ENCODE measurements around the gene RMND5B.
A peak's percentile ranks its signal among the peaks of the same experiment; 100 is the strongest.
"Not testable (repeated sequence)": the region's sequence is repeated elsewhere in the genome, so short reads cannot be mapped to it uniquely, and the experiment has no call there.

The RMND5B gene

GRCh38 chr5:178114325-178115135, 16.3 kb upstream of the RMND5B start:
- DNase-seq: peak; percentile 33 to 53

- no peak for DNase-seq
Observed at GRCh38 chr5:178115136-178115813, 15.5 kb upstream of the RMND5B start.

GRCh38 chr5:178115814-178116142, 15.0 kb upstream of the RMND5B start:
- DNase-seq: no peak

- DNase-seq: peak; percentile 65 to 67
Observed at GRCh38 chr5:178116143-178116885, 14.5 kb upstream of the RMND5B start.

- DNase-seq: no peak
Observed at GRCh38 chr5:178117923-178118701, 12.7 kb upstream of the RMND5B start.

DNA sequence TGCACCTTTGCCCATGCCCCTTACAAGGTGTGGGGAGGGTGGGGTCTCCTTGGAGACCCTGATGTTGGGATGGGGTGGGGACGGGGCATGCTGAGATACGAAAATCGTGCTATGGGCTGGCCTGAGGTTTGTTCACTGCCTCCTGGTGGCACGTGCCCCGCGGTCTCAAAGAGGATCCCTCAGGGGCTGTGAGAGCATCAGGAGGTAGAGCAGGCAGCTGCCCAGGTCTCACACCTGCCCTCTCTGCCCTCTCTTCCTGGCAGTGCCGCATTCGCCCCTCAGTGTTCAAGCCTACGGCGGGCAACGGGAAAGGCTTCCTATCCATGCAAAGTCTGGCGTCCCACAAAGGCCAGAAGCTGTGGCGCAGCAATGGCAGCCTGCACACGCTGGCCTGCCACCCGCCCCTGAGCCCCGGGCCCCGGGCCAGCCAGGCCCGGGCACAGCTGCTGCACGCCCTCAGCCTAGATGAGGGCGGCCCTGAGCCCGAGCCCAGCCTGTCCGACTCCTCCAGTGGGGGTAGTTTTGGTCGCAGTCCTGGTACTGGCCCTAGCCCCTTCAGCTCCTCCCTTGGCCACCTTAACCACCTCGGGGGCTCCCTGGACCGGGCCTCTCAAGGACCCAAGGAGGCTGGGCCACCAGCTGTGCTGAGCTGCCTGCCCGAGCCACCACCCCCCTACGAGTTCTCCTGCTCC, 10.8 kb upstream of the RMND5B start:
- no peak for DNase-seq

GRCh38 chr5:178120607-178121357, 10.0 kb upstream of the RMND5B start:
- peak; percentile 81 to 86 for DNase-seq

DNA sequence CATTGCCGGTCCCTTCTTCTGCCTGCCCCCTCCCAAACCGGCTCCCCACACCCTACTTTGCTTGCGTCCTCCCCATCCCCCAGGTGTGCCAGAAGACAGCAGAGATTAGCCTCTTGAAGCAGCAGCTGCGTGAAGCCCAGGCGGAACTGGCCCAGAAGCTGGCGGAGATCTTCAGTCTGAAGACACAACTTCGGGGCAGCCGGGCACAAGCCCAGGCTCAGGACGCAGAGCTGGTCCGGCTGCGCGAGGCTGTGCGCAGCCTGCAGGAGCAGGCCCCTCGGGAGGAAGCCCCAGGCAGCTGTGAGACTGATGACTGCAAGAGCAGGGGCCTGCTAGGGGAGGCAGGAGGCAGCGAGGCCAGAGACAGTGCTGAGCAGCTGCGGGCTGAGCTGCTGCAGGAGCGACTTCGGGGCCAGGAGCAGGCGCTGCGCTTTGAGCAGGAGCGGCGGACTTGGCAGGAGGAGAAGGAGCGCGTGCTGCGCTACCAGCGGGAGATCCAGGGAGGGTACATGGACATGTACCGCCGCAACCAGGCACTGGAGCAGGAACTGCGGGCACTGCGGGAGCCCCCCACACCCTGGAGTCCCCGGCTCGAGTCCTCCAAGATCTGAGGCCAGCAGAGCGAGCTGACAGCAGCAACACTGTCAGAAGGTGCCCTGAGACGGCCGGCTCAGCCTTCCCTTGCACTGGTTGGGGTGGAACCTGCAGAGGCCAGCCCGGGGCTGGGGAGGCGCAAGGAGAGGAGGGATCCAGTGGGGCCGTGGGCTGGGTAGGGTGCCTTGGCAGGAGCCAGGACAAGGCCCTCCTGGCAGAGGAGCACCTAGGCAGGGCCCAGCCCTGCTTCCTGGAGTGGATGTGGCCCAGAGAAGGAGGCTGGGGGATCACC, 9.2 kb upstream of the RMND5B start:
- no peak for DNase-seq

DNA sequence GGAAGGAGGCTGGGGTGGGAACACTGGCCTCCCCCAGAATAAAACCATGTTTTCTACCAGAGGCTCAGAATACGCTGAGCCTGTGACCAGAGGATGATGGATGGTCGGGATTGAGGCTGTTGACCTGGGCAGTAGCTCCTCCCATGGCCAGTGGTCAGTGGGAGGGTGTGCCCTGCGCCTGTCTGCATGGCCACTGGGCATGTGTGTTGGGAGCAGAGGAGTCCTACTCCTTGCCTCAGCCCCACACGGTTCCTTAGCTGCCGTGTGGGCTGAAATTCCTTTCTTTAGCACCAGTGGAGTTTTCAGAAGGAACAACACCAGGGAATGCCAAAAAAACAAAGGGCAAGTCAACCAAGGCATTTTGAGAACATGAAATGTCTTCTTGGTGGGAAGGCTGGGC, 8.5 kb upstream of the RMND5B start:
- no peak for DNase-seq

DNA sequence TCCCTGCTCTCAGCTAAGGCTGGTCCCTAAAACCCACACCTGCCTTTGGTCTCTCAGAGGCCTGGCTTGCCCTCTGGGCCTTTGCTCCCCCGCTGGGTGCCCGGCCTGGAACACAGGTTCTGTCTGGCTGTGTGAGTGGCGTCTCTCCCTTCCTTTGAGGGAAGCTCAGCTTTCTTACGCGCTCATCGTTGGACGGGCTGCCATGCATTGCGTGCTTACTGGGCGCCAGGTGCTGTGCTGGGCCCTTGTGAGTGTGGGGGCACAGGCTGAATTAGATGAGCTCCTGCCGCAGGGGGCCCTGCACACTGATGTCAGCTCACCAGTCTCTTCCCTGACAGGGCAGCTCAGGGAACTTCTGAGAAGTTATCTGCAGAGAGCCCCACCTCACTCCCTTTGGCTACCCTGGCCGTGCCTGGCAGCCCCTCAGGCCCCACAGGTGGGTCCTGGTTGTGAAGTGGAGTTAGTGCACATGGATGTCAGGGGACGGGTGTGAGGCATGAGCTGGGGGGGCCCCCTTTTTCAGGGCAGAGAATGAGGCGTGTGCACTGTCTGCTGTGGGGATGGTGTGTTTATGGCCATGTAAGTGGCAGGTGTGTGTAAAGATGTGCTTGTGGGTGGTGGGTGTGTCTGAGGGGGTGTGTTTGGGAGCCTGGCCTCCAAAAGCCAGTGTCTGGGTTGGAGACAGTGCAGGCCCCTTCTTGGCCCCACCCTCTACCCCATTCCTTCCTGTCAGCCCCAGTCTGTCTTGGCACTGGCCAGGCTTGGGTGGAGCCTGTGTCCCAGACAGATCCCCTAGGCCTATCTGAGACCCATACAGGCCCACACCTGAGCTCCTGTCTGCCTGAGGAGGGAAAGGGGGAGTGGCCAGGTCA, 7.5 kb upstream of the RMND5B start:
- no peak for DNase-seq

GRCh38 chr5:178123966-178124925, 6.6 kb upstream of the RMND5B start:
- DNase-seq: no peak

GRCh38 chr5:178125253-178125906, 5.4 kb upstream of the RMND5B start:
- no peak for DNase-seq

DNA sequence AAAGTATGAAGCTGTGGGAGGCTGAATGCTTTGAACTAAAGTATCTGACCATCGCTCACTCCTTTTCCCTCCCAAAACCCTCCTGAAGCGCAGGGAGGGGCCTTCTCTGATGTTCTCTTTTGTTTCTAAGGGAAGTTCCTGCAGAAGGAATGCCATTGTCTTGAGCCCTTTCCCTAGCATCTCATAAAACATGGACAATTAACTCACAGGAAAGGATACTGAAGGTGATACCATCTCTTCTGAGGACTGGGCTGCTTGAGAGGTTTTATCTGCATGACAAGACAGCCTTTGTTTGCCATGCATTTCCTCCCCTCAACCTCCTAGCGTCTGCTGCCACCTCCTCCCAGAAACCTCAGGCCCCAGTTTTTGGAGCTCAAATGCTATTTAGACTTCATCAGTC, 4.3 kb upstream of the RMND5B start:
- no peak for DNase-seq

GRCh38 chr5:178127300-178128009, 3.4 kb upstream of the RMND5B start:
- not testable (repeated sequence) for DNase-seq

- no peak for DNase-seq
Observed at GRCh38 chr5:178129296-178129695, 1.5 kb upstream of the RMND5B start.

- DNase-seq: not testable (repeated sequence)
Observed at GRCh38 chr5:178130234-178130575, 609 bp upstream of the RMND5B start.

GRCh38 chr5:178131446-178131996, 707 bp downstream of the RMND5B start:
- no peak for DNase-seq

Measured in activated CD4-positive, alpha-beta T cell treated with anti-CD3 and anti-CD28 coated beads, Interleukin-2, amount 50 U/mL, for 48 hours (primary cell).